ENCODE measurements around the gene JAKMIP2.

Gene JAKMIP2

DNA sequence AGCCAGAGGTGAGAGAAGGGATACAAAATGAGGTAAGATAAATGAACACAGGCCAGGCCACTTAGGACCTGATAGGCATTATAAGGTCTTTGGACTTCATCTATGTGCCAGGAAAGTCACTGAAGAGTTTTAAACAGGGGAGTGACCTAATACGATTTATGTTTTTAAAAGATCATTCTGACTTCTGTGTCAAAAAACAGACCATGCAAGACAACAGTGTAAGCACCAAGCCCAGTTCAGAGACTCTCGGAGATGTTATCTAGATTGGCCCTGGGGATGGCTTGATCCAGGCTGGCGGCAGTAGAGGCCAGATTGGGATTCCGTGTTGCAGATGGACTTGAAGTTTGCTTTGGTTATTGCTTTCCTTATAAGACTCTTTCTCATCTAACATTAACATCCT is 229.6 kb downstream of the JAKMIP2 start:
- DNase-seq: no peak

DNA sequence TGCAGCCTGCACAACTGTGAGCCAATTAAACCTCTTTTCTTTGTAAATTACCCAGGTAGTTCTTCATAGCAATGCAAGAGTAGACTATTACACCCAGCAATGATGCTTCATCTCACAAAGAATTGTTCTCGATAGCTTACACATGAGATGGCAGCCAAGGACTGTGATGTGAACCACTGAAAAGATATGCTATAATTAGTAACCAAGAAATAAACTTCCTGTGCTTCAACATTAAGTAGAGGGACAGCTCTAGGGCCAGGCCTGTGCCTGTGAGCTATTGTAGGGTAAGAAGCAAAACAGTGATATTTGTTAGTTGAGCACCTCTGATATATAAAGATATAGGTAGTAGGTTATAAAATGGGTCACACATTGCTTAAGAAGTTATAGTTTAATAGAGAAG is 230.9 kb downstream of the JAKMIP2 start:
- DNase-seq: no peak

DNA sequence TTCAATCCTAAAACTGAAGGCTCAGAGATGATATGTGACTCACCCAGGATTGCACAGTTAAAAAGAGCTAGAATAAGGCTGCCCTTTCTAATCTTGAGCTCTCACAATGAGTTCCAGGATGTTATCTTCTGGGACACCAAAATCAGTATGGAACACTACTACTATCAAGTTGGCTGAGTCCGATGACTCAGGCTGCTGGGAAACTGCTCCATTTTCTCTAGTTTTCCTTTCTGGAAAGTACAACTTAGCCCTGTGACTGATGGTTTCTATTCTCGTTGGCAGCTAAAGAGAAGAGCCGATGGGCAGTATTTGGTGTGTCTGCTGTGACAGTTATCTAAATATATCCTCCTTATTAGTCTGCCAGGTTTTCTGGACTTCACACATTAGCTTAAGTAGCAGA is 234.8 kb downstream of the JAKMIP2 start:
- no peak for DNase-seq

GRCh38 chr5:147544556-147544955 is 238.0 kb downstream of the JAKMIP2 start:
- no peak for DNase-seq

- DNase-seq: no peak
Measured at GRCh38 chr5:147539053-147539452, 243.5 kb downstream of the JAKMIP2 start.

- DNase-seq: no peak
Measured at GRCh38 chr5:147538236-147538635, 244.3 kb downstream of the JAKMIP2 start.

All from NCI-H524 treated with DMSO at 0.1 percent for 48 hours (cell line).